Dermis microvascular lymphatic vessel endothelial cell (primary cell): ENCODE data around the gene CTNND2. TPM values are rescaled to one million over a fixed set of nuclear protein-coding genes. Genes with fewer than 3 reads are reported as not detected.
"Not testable (repeated sequence)": the region's sequence is repeated elsewhere in the genome, so short reads cannot be mapped to it uniquely, and the experiment has no call there.

ENCODE experiments used
- DNase-seq, 2 donors: peaks; one replicate each; pipeline versions ENCODE4 v3.0.0 to v3.0.0-alpha.2; 2010; ENCODE audit warnings: low read depth in 2 of 2
- total RNA-seq: library from RNA; depleted of rRNA; stranded (reverse); fragments of >200 nt; gene quantifications from 2 replicates; pipeline ENCODE4 v1.2.1, GENCODE V29; 2014

CTNND2 gene
- total RNA-seq, 1 donor from 2014 or later: not detected

- DNase-seq: no peak
Observed at GRCh38 chr5:11319836-11320580, 584.2 kb downstream of the CTNND2 start.

GRCh38 chr5:11313694-11314093 is 590.6 kb downstream of the CTNND2 start:
- DNase-seq: not testable (repeated sequence)

GRCh38 chr5:11311731-11312130 is 592.5 kb downstream of the CTNND2 start:
- no peak for DNase-seq

GRCh38 chr5:11311272-11311671 is 593.0 kb downstream of the CTNND2 start:
- DNase-seq: no peak

GRCh38 chr5:11310158-11310557 is 594.1 kb downstream of the CTNND2 start:
- no peak for DNase-seq

- no peak for DNase-seq
Observed at GRCh38 chr5:11306365-11306764, 597.9 kb downstream of the CTNND2 start.

- DNase-seq: no peak
Observed at GRCh38 chr5:11305245-11305644, 599.0 kb downstream of the CTNND2 start.

- DNase-seq: no peak
Observed at GRCh38 chr5:11304641-11305040, 599.6 kb downstream of the CTNND2 start.

GRCh38 chr5:11302663-11303062 is 601.6 kb downstream of the CTNND2 start:
- DNase-seq: no peak

- no peak for DNase-seq
Observed at GRCh38 chr5:11301171-11301570, 603.1 kb downstream of the CTNND2 start.

- DNase-seq: no peak
Observed at GRCh38 chr5:11300736-11301135, 603.5 kb downstream of the CTNND2 start.

- DNase-seq: no peak
Observed at GRCh38 chr5:11298877-11299276, 605.4 kb downstream of the CTNND2 start.

- DNase-seq: no peak
Observed at GRCh38 chr5:11293523-11293922, 610.7 kb downstream of the CTNND2 start.

GRCh38 chr5:11292648-11293356 is 611.4 kb downstream of the CTNND2 start:
- no peak for DNase-seq

GRCh38 chr5:11289733-11290132 is 614.5 kb downstream of the CTNND2 start:
- no peak for DNase-seq

GRCh38 chr5:11289208-11289607 is 615.0 kb downstream of the CTNND2 start:
- DNase-seq: no peak

GRCh38 chr5:11281842-11282241 is 622.4 kb downstream of the CTNND2 start:
- no peak for DNase-seq

- no peak for DNase-seq
Observed at GRCh38 chr5:11277323-11277722, 626.9 kb downstream of the CTNND2 start.

- DNase-seq: no peak
Observed at GRCh38 chr5:11273180-11273903, 630.9 kb downstream of the CTNND2 start.

GRCh38 chr5:11269515-11269914 is 634.7 kb downstream of the CTNND2 start:
- no peak for DNase-seq

- DNase-seq: no peak
Observed at GRCh38 chr5:11268891-11269290, 635.4 kb downstream of the CTNND2 start.

GRCh38 chr5:11266331-11266730 is 637.9 kb downstream of the CTNND2 start:
- DNase-seq: no peak
